ENCODE data around the gene PFDN6. TPM values are rescaled to one million over a fixed set of nuclear protein-coding genes. Genes with fewer than 3 reads are reported as not detected.
A peak's percentile ranks its signal among the peaks of the same experiment; 100 is the strongest.

Gene PFDN6
- total and polyA plus RNA-seq, 9 of the 15 experiments (the other 6 are each of a cell fraction or from before 2014, with no cell fraction given) = 6.8 to 475 (median 216) TPM

GRCh38 chr6:33248932-33249731 lies 40.3 kb upstream of the PFDN6 start (continued):
- TF ChIP-seq CBX3 (IDR thresholded peaks at IDR 0.05; ENCODE audit: borderline replicate concordance in 1 of 2, low read length in 2 of 2) (peak in 1 of 2 experiments; percentile 7; a peak in 1 of 3 replicates), CHCHD3 (CRISPR knock-in tag; IDR thresholded peaks at IDR 0.05) (no peak), EP400 (IDR thresholded peaks at IDR 0.05) (peak; percentile 59; the same call in 1 of the 2 replicates), ZBTB49 (CRISPR knock-in tag; IDR thresholded peaks at IDR 0.05; ENCODE audit: borderline replicate concordance) (no peak), HMG20A (CRISPR knock-in tag; conservative IDR thresholded peaks at IDR 0.05) (no peak), BDP1 (IDR thresholded peaks at IDR 0.05; ENCODE audit: insufficient read depth, insufficient read length) (no peak), TSHZ1 (CRISPR knock-in tag; IDR thresholded peaks at IDR 0.05) (no peak), HLTF (IDR thresholded peaks at IDR 0.05) (no peak), CBFB (CRISPR knock-in tag; IDR thresholded peaks at IDR 0.05) (no peak), TRIM24 (IDR thresholded peaks at IDR 0.05) (0 out of 4 replicates have a peak, but pooled peaks of 1 of the 2 experiments have one; percentile 38), ARID2 (IDR thresholded peaks at IDR 0.05) (peak; percentile 43; the same call in 1 of the 2 replicates), FUS (optimal IDR thresholded peaks at IDR 0.05; ENCODE audit: low read depth, low read length) (no peak), NCOA6 (IDR thresholded peaks at IDR 0.05) (no peak), SMARCA4 (IDR thresholded peaks at IDR 0.05) (no peak; the same call in 1 of the 2 replicates)
- TF ChIP-seq, protein P1, sequence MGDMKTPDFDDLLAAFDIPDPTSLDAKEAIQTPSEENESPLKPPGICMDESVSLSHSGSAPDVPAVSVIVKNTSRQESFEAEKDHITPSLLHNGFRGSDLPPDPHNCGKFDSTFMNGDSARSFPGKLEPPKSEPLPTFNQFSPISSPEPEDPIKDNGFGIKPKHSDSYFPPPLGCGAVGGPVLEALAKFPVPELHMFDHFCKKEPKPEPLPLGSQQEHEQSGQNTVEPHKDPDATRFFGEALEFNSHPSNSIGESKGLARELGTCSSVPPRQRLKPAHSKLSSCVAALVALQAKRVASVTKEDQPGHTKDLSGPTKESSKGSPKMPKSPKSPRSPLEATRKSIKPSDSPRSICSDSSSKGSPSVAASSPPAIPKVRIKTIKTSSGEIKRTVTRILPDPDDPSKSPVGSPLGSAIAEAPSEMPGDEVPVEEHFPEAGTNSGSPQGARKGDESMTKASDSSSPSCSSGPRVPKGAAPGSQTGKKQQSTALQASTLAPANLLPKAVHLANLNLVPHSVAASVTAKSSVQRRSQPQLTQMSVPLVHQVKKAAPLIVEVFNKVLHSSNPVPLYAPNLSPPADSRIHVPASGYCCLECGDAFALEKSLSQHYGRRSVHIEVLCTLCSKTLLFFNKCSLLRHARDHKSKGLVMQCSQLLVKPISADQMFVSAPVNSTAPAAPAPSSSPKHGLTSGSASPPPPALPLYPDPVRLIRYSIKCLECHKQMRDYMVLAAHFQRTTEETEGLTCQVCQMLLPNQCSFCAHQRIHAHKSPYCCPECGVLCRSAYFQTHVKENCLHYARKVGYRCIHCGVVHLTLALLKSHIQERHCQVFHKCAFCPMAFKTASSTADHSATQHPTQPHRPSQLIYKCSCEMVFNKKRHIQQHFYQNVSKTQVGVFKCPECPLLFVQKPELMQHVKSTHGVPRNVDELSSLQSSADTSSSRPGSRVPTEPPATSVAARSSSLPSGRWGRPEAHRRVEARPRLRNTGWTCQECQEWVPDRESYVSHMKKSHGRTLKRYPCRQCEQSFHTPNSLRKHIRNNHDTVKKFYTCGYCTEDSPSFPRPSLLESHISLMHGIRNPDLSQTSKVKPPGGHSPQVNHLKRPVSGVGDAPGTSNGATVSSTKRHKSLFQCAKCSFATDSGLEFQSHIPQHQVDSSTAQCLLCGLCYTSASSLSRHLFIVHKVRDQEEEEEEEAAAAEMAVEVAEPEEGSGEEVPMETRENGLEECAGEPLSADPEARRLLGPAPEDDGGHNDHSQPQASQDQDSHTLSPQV (IDR thresholded peaks at IDR 0.05) = no peak; the same call in 1 of the 2 replicates
- TF ChIP-seq, protein P2, sequence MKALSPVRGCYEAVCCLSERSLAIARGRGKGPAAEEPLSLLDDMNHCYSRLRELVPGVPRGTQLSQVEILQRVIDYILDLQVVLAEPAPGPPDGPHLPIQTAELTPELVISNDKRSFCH (CRISPR knock-in tag; IDR thresholded peaks at IDR 0.05) = no peak
- TF ChIP-seq, protein P2 (tag; IDR thresholded peaks at IDR 0.05) = no peak; the same call in 1 of the 2 replicates
- TF ChIP-seq, protein P3, sequence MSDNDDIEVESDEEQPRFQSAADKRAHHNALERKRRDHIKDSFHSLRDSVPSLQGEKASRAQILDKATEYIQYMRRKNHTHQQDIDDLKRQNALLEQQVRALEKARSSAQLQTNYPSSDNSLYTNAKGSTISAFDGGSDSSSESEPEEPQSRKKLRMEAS (CRISPR knock-in tag; IDR thresholded peaks at IDR 0.05) = peak; percentile 82

Measured in K562 (cell line).